Measurements from ENCODE around the gene PRM3. TPM values are rescaled to one million over a fixed set of nuclear protein-coding genes. Genes with fewer than 3 reads are reported as not detected.

The PRM3 gene
- total RNA-seq, 1 experiment from 2014 or later, result not detected

DNA sequence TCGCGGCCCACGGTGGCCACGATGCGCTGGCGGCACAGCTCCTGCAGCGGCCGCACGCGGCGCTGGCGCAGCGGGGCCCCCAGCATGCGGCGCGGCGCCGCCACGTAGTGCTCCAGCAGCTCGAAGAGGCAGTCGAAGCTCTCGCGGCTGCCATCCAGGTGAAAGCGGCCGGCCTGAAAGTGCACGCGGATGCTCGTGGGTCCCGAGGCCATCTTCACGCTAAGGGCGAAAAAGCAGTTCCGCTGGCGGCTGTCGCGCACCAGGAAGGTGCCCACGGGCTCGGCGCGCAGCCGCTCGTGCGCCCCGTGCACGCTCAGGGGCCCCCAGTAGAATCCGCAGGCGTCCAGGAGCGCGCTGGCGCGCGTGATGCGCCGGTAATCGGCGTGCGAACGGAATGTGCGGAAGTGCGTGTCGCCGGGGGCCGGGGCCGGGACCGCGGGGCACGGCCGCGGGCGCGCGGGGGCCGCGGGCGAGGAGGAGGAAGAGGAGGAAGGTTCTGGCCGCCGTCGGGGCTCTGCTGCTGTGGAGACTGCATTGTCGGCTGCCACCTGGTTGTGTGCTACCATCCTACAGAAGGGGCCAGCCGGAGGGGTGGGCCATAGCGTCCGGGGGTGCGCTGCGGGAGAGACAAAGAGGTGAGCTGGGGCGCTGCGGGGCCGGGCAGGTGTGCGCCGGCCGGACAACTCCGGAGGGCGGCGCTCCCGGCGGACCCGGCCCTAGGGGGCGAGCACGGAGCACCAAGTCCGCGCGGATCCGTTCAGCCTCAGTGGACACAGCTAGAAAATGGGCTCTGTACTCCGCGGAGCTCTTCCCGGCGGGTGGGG lies 18.3 kb downstream of the PRM3 start:
- Histone ChIP-seq H3K27me3 (ENCODE audit: insufficient read depth, low read length) (no peaks in the 10 kb centered on the region), H2AK5ac (ENCODE audit: insufficient read length, low read length) (no peak overlapping the region), H2BK15ac (ENCODE audit: low read depth, low read length) (no peak overlapping the region), H3K27ac (ENCODE audit: insufficient read length, low read depth, low read length) (no peak overlapping the region), H3K4me1 (ENCODE audit: insufficient read depth, low read length) (peaks cover 3% of the 10 kb centered on the region; the same call in 1 of the 2 replicates), H3K14ac (ENCODE audit: insufficient read depth, low read length) (peak overlapping the region; percentile 79), H4K5ac (ENCODE audit: insufficient read length, low read depth, low read length) (no peak overlapping the region), H3K23ac (ENCODE audit: insufficient read length, low read depth, low read length) (no peak overlapping the region), H3K9me3 (ENCODE audit: control insufficient read depth, low read depth, low read length) (no peaks in the 10 kb centered on the region), H3K23me2 (ENCODE audit: insufficient read length, low read depth, low read length, poor library complexity, severe bottlenecking) (peaks cover 9% of the 10 kb centered on the region), H2BK20ac (ENCODE audit: low read depth, low read length, poor library complexity, severe bottlenecking) (no peak overlapping the region), H4K20me1 (ENCODE audit: control insufficient read depth, insufficient read depth, insufficient read length) (peaks cover 6% of the 10 kb centered on the region), H3K9ac (ENCODE audit: extremely low read depth, insufficient read length, low read length) (peak overlapping the region; percentile 54), H3T11ph (ENCODE audit: low read length) (no peak overlapping the region), H3K4ac (ENCODE audit: low read depth, low read length) (no peak overlapping the region), H2BK12ac (ENCODE audit: insufficient read length, low read depth, low read length) (no peak overlapping the region), H3K18ac (ENCODE audit: insufficient read length, low read depth, low read length) (no peak overlapping the region), H2BK5ac (ENCODE audit: insufficient read length, low read length) (no peak overlapping the region), H3K79me1 (ENCODE audit: insufficient read depth, low read depth, low read length, poor library complexity, severe bottlenecking) (no peaks in the 10 kb centered on the region), H3K56ac (ENCODE audit: insufficient read length, low read depth, low read length) (no peak overlapping the region), H4K8ac (replicated peaks; ENCODE audit: insufficient read length, low read depth, low read length) (no peak overlapping the region), H3K4me2 (ENCODE audit: insufficient read depth, insufficient read length, low read length) (peak overlapping the region; percentile 33), H3K79me2 (ENCODE audit: insufficient read depth, low read length) (peaks cover 10% of the 10 kb centered on the region; the same call in 1 of the 2 replicates), H2BK120ac (ENCODE audit: low read depth, low read length, poor library complexity, severe bottlenecking) (no peak overlapping the region), H2AFZ (ENCODE audit: low read length) (no peak overlapping the region), H4K91ac (ENCODE audit: insufficient read length, low read depth, low read length) (no peak overlapping the region)
- Mint-ChIP-seq H3K4me1 (peaks cover 26 to 27% of the 10 kb centered on the region in 2 experiments), H3K27me3 (ENCODE audit: low read depth) (no peaks in the 10 kb centered on the region), H3K27ac (no peak overlapping the region), H3K9me3 (no peaks in the 10 kb centered on the region), H3K36me3 (ENCODE audit: insufficient read depth in 1 of 3, low read depth in 3 of 3) (peaks cover 5 to 13% (median 8%) of the 10 kb centered on the region in 3 experiments; a peak in 5 of 7 replicates), H3K4me3 (peak overlapping the region; percentile 71 to 87)
- DNase-seq, result no peak
- no CpG with 5 or more reads among the region's 105 CpGs for WGBS (ENCODE audit: extremely low coverage, insufficient read length, low lambda C conversion rate)
- TF ChIP-seq, protein P1, sequence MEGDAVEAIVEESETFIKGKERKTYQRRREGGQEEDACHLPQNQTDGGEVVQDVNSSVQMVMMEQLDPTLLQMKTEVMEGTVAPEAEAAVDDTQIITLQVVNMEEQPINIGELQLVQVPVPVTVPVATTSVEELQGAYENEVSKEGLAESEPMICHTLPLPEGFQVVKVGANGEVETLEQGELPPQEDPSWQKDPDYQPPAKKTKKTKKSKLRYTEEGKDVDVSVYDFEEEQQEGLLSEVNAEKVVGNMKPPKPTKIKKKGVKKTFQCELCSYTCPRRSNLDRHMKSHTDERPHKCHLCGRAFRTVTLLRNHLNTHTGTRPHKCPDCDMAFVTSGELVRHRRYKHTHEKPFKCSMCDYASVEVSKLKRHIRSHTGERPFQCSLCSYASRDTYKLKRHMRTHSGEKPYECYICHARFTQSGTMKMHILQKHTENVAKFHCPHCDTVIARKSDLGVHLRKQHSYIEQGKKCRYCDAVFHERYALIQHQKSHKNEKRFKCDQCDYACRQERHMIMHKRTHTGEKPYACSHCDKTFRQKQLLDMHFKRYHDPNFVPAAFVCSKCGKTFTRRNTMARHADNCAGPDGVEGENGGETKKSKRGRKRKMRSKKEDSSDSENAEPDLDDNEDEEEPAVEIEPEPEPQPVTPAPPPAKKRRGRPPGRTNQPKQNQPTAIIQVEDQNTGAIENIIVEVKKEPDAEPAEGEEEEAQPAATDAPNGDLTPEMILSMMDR (conservative IDR thresholded peaks at IDR 0.05), result no peak

All from H9 (cell line).